IPS DF 6.9 (cell line): ENCODE data around the gene ATP10B.

Experiments used
- DNase-seq: peaks from one replicate; pipeline ENCODE4 v3.0.0-alpha.2; 2013; ENCODE audit warnings: low read depth, low spot score
- H3K27ac ChIP-seq: one replicate; pipeline ENCODE4 v1.5.1; 2013; ENCODE audit warnings: low read length, control low read depth
- H3K27me3 ChIP-seq: 2 replicates; pipeline ENCODE4 v1.6.1; 2013; ENCODE audit warnings: mild to moderate bottlenecking, low read length; ENCODE audit not compliant: control insufficient read depth, insufficient read depth
- H3K36me3 ChIP-seq: 2 replicates; pipeline ENCODE4 v1.6.1; 2013; ENCODE audit warnings: low read length; ENCODE audit not compliant: control insufficient read depth, insufficient read depth
- H3K4me1 ChIP-seq: 2 replicates; pipeline ENCODE4 v1.6.1; 2013; ENCODE audit warnings: low read length; ENCODE audit not compliant: control insufficient read depth, insufficient read depth
- H3K4me3 ChIP-seq: 2 replicates; pipeline ENCODE4 v1.5.1; 2013; ENCODE audit warnings: mild to moderate bottlenecking, low read length
- H3K9me3 ChIP-seq: 2 replicates; pipeline ENCODE4 v1.6.1; 2013; ENCODE audit warnings: low read length, inconsistent platforms; ENCODE audit not compliant: control insufficient read depth, insufficient read depth
- whole genome bisulfite sequencing: extraction: QIAGEN DNeasy Blood & Tissue Kit; methylation state at CpG from one replicate; pipeline ENCODE4 v1.1.7; 2013; ENCODE audit warnings: mixed read lengths, missing lambda C conversion rate; ENCODE audit not compliant: insufficient read length, insufficient coverage; 5-methylcytosine and 5-hydroxymethylcytosine counted together

The ATP10B gene

GRCh38 chr5:160565376-160565775, 286.6 kb downstream of the ATP10B start:
- no peak overlapping the region for H3K4me3 ChIP-seq
- H3K27ac ChIP-seq, result no peak overlapping the region
- H3K36me3 ChIP-seq, result no peaks in the 10 kb centered on the region
- H3K27me3 ChIP-seq, result no peaks in the 10 kb centered on the region; the same call in 1 of the 2 replicates
- no CpG with 5 or more reads among the region's 8 CpGs for WGBS
- H3K9me3 ChIP-seq, result no peaks in the 10 kb centered on the region
- no peaks in the 10 kb centered on the region for H3K4me1 ChIP-seq
- DNase-seq, result no peak

GRCh38 chr5:160556846-160557245, 295.2 kb downstream of the ATP10B start:
- no peak overlapping the region for H3K27ac ChIP-seq
- no peak for DNase-seq
- no peaks in the 10 kb centered on the region for H3K27me3 ChIP-seq
- H3K4me1 ChIP-seq, result no peaks in the 10 kb centered on the region
- no peaks in the 10 kb centered on the region for H3K9me3 ChIP-seq
- no peaks in the 10 kb centered on the region for H3K36me3 ChIP-seq
- no CpG with 5 or more reads among the region's 4 CpGs for WGBS
- H3K4me3 ChIP-seq, result no peak overlapping the region

GRCh38 chr5:160555971-160556631, 295.9 kb downstream of the ATP10B start:
- Histone ChIP-seq H3K4me1 (no peaks in the 10 kb centered on the region), H3K27me3 (no peaks in the 10 kb centered on the region), H3K9me3 (no peaks in the 10 kb centered on the region), H3K27ac (no peak overlapping the region), H3K4me3 (no peak overlapping the region), H3K36me3 (no peaks in the 10 kb centered on the region)
- no CpG with 5 or more reads among the region's 6 CpGs for WGBS
- DNase-seq, result no peak

- no CpG with 5 or more reads among the region's 3 CpGs for WGBS
- Histone ChIP-seq H3K4me3 (no peak overlapping the region), H3K27me3 (no peaks in the 10 kb centered on the region), H3K36me3 (no peaks in the 10 kb centered on the region), H3K9me3 (no peaks in the 10 kb centered on the region), H3K4me1 (no peaks in the 10 kb centered on the region), H3K27ac (no peak overlapping the region)
- DNase-seq, result no peak
These were observed 296.4 kb downstream of the ATP10B start for GRCh38 chr5:160555581-160555970.

GRCh38 chr5:160550075-160550474, 301.9 kb downstream of the ATP10B start:
- no peak for DNase-seq
- Histone ChIP-seq H3K27me3 (no peaks in the 10 kb centered on the region), H3K27ac (no peak overlapping the region), H3K4me1 (no peaks in the 10 kb centered on the region), H3K36me3 (no peaks in the 10 kb centered on the region), H3K4me3 (no peak overlapping the region), H3K9me3 (no peaks in the 10 kb centered on the region)

GRCh38 chr5:160548949-160549645, 302.9 kb downstream of the ATP10B start:
- Histone ChIP-seq H3K4me3 (no peak overlapping the region), H3K9me3 (no peaks in the 10 kb centered on the region), H3K36me3 (no peaks in the 10 kb centered on the region), H3K27ac (no peak overlapping the region), H3K4me1 (no peaks in the 10 kb centered on the region), H3K27me3 (no peaks in the 10 kb centered on the region)
- DNase-seq, result no peak
- WGBS, result no CpG with 5 or more reads among the region's 4 CpGs

GRCh38 chr5:160547872-160548271, 304.1 kb downstream of the ATP10B start:
- no peak for DNase-seq
- H3K4me1 ChIP-seq, result no peaks in the 10 kb centered on the region
- no peaks in the 10 kb centered on the region for H3K36me3 ChIP-seq
- H3K27me3 ChIP-seq, result no peaks in the 10 kb centered on the region
- no peak overlapping the region for H3K27ac ChIP-seq
- H3K4me3 ChIP-seq, result no peak overlapping the region
- WGBS, result no CpG with 5 or more reads among the region's 1 CpG
- no peaks in the 10 kb centered on the region for H3K9me3 ChIP-seq

- Histone ChIP-seq H3K4me1 (no peaks in the 10 kb centered on the region), H3K27me3 (no peaks in the 10 kb centered on the region), H3K36me3 (no peaks in the 10 kb centered on the region), H3K4me3 (no peak overlapping the region), H3K9me3 (no peaks in the 10 kb centered on the region), H3K27ac (no peak overlapping the region)
- no peak for DNase-seq
- WGBS, result no CpG with 5 or more reads among the region's 2 CpGs
These were observed 304.9 kb downstream of the ATP10B start for GRCh38 chr5:160547061-160547460.

GRCh38 chr5:160545832-160546231, 306.2 kb downstream of the ATP10B start:
- Histone ChIP-seq H3K4me3 (no peak overlapping the region), H3K36me3 (no peaks in the 10 kb centered on the region), H3K27ac (no peak overlapping the region), H3K9me3 (no peaks in the 10 kb centered on the region), H3K4me1 (no peaks in the 10 kb centered on the region), H3K27me3 (no peaks in the 10 kb centered on the region)
- no CpG with 5 or more reads among the region's 1 CpG for whole genome bisulfite sequencing
- no peak for DNase-seq

GRCh38 chr5:160543395-160543794, 308.6 kb downstream of the ATP10B start:
- Histone ChIP-seq H3K27ac (no peak overlapping the region), H3K27me3 (no peaks in the 10 kb centered on the region), H3K36me3 (no peaks in the 10 kb centered on the region), H3K4me3 (no peak overlapping the region), H3K4me1 (no peaks in the 10 kb centered on the region), H3K9me3 (no peaks in the 10 kb centered on the region)
- DNase-seq, result no peak
- WGBS, result no CpG with 5 or more reads among the region's 1 CpG

GRCh38 chr5:160542840-160543239, 309.2 kb downstream of the ATP10B start:
- DNase-seq, result no peak

More at GRCh38 chr5:160542840-160543239, 309.2 kb downstream of the ATP10B start:
- no peaks in the 10 kb centered on the region for H3K27me3 ChIP-seq
- WGBS, result no CpG with 5 or more reads among the region's 2 CpGs
- no peak overlapping the region for H3K4me3 ChIP-seq
- no peaks in the 10 kb centered on the region for H3K36me3 ChIP-seq
- H3K9me3 ChIP-seq, result no peaks in the 10 kb centered on the region
- no peaks in the 10 kb centered on the region for H3K4me1 ChIP-seq
- H3K27ac ChIP-seq, result no peak overlapping the region
